Measurements from ENCODE around the gene CCDC184.
A peak's percentile ranks its signal among the peaks of the same experiment; 100 is the strongest.
"Not testable (repeated sequence)": the region's sequence is repeated elsewhere in the genome, so short reads cannot be mapped to it uniquely, and the experiment has no call there.

Gene CCDC184

DNA sequence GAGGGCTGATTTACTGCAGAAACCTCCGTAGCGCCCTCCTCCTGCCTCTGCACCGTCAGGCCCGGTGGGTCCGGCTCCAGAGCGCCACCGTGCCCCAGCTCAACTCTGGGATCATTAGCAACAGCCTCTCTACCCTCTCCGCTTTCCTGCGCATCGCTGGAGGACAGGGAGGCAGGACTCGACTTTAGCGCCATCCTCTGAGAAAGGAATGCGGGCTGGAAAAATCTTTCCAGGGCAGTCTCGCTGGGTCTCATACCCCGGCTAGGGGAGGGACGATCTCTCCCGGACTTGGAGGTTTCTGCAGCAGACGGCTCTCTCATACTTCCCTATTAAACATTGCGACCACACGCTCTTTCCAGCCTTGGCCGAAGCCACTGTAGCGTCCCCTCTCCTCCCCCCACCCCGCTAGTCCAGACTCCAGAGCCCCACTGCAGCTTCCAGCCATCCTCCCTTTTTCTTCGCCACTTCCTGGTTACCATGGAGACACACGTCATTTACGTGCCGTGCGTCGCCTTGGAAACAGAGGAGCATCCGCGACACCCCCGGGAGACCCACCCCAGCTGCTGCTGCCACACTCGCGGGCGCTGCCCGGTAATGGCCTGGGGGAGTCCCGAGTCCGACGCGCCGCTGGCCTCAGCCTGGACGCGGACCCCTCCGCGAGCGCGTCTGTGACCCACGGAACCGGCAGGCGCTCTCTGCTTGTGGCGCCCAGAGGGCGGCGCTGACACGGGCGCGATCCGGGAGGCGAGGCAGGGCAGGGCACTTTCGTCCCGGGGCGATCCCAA, at the start of gene CCDC184:
Gene CCDC184, plus strand, starts transcription at position 554 of the 785 bp plus-strand sequence. CDS start 479 bp downstream, outside the sequence.
- peak; percentile 85 for DNase-seq (ENCODE audit: low read depth)

DNA sequence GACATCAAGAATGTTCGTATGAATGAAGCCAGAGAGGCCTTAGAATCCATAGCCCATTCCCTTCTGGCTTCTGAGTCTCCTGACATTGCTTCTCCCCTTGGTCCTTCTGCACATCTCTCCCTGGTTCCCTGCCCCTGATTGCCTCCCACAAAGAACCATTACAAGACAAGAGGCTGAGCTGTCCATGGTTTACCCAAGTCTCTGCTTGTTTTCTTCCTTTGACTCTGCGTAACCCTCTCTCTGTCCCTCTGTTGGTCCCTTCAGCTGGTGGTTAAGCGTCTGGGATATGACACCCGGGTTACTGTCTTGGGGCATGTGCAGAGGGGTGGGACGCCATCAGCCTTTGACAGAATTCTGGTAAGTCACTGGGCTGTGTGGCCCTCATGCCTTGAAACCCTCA, 48.4 kb upstream of the CCDC184 start:
- no peak for DNase-seq (ENCODE audit: low read depth)

- DNase-seq (ENCODE audit: low read depth), result no peak
Observed at GRCh38 chr12:48142818-48143674, 40.4 kb upstream of the CCDC184 start.

GRCh38 chr12:48143898-48144297, 39.5 kb upstream of the CCDC184 start:
- no peak for DNase-seq (ENCODE audit: low read depth)

GRCh38 chr12:48145981-48146380, 37.5 kb upstream of the CCDC184 start:
- DNase-seq (ENCODE audit: low read depth), result no peak

DNA sequence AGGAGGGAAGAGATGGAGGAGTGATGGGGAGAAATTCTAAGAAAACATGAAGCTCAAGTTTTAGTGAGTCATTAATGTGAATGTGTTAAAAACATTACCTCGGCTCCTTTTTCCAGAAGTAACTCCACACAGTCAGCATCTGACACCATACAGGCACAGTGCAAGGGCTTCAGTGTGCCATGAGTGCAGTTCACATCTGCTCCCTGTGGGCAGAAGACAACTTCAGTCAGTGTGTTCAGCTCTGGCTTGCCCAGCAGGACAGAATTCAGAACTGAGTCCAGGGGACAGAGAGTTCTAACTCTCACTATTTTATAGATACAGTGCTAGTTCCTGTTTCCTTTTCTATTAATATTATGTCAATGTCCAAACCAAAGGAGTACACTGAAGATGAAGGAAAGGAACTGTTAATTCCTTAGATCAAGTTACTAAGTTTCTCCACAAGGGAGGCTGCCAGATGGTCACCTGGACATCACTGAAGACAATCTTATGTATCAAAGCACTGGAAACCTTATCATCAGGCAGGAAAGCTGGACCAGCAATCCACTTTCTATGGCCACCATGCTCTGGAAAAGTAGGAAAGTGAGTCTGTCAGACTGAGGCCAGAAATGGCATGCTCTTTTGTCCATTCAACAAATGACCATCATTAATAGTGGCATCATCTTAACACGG, 32.2 kb upstream of the CCDC184 start:
- DNase-seq (ENCODE audit: low read depth), result no peak

GRCh38 chr12:48155786-48156185, 27.7 kb upstream of the CCDC184 start:
- DNase-seq (ENCODE audit: low read depth), result not testable (repeated sequence)

DNA sequence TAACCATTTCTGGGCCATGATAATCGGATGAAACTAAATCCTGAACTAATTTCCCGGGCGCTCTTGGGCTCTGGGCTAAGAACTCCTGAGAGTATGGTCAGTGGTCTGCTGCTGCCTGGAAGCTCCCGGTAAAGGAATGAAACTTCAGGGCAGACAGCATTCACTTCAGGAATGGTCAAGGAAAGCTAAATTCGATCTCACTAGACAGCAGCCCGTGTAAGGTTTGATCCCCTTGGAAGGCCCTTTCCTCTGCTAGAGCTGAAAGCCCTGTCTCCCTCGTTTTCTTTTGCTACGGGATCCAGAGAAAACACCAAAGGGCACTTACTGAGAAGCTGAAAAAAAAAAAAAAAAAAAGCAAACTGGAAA, 26.8 kb upstream of the CCDC184 start:
- DNase-seq (ENCODE audit: low read depth), result no peak

- DNase-seq (ENCODE audit: low read depth), result peak; percentile 98
Observed at GRCh38 chr12:48157018-48157888, 26.2 kb upstream of the CCDC184 start, which contains the start of gene ASB8. ASB8 (minus strand) TSS chr12:48157515; CDS start chr12:48153496, 4,019 bp downstream.

GRCh38 chr12:48157889-48158370, 25.5 kb upstream of the CCDC184 start:
- DNase-seq (ENCODE audit: low read depth), result no peak

- DNase-seq (ENCODE audit: low read depth), result peak; percentile 31
Observed at GRCh38 chr12:48160046-48160445, 23.4 kb upstream of the CCDC184 start.

DNA sequence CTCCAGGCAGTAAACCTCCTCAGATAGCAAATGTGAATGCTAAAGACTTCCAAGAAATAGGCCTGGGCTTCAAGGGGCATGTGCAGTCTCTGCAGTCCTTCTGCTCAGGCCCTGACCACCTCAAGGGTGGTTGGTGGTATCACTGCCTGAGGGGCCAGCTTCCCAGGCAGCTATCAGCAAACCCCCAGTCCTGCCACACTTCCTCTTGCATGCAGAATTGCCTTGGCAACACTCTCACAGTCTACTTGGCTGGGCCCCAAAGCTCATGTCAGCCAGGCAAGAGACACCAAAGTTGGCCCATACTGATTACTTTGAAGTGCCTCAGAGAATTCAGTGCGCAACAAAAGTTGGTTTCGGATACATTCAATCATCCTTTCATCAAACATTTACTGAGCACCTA, 22.6 kb upstream of the CCDC184 start:
- DNase-seq (ENCODE audit: low read depth), result peak; percentile 19

GRCh38 chr12:48163150-48163747, 20.2 kb upstream of the CCDC184 start:
- DNase-seq (ENCODE audit: low read depth), result no peak

GRCh38 chr12:48164451-48164850, 19.0 kb upstream of the CCDC184 start:
- DNase-seq (ENCODE audit: low read depth), result no peak

- peak; percentile 62 for DNase-seq (ENCODE audit: low read depth)
Observed at GRCh38 chr12:48165089-48165981, 18.1 kb upstream of the CCDC184 start.

GRCh38 chr12:48169011-48169410, 14.4 kb upstream of the CCDC184 start:
- DNase-seq (ENCODE audit: low read depth), result no peak

DNA sequence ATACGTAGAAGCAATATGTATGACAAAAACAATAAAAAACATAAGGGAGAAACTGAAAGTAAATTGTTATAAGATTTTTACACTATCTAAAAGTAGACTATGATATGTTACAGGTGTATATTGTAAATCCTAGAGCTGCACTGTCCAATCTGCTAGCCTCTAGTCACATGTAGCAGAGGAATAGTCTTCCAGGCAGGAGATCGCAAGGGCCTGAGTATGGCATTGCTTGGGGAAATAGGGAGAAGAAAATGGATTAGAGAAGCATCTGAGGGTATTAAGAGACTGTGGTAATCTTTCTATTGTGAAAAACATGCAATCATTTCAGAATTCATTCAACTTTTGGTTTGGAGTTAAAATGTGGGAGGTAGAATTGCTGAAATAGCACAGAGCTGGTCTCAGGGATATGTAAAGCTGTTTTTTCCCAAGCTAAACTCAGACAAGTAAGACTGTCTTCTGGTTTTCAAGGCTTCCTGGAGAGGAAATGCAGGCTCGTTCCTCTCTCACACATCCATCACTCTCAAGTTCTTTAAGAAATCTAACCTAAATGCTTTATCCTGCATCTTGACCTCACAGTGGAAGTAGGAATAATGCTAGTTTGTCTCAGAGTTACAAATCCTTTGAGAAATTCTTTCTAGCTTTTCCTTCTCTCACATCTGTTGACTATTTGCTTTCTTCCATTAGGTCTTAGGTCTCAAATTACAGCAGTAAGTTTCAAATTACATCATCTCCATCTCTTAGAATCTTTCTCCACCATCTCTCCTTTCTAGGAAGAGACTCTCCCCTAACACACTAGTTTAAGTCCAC, 7.6 kb upstream of the CCDC184 start:
- DNase-seq (ENCODE audit: low read depth), result peak; percentile 46

DNA sequence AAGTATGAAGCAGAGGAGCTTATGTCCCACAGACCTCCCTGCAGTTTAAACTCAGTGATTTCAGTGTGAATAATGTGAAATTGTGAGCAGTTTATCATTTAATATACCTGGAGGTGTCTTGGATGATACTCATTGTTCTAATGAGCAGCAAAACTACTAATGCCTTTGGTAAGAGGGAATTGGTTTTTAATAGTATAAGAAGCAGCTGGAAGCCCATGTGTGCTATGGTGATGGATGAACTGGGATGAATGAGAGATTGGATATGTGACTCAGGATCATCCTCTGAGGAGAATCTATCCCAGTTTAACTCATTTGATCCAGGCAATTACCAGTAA, 7.1 kb upstream of the CCDC184 start:
- DNase-seq (ENCODE audit: low read depth), result no peak

- DNase-seq (ENCODE audit: low read depth), result no peak
Observed at GRCh38 chr12:48177982-48178381, 5.5 kb upstream of the CCDC184 start.

Data from EH (cell line).